Loucy (cell line): Measurements from ENCODE around the gene CIC.

Source experiments
- H2AFZ ChIP-seq: fragments of 200-600 bp; sonication (generic); 2 replicates; pipeline ENCODE4 v1.6.0; 2016; ENCODE audit warnings: antibody characterized with exemption, mild to moderate bottlenecking, low read length, moderate library complexity
- H3F3A ChIP-seq: fragments of 200-600 bp; 2 replicates; pipeline ENCODE4 v1.6.0; 2016; ENCODE audit warnings: antibody characterized with exemption, low read depth, mild to moderate bottlenecking
- H3K27me3 ChIP-seq: fragments of 200-600 bp; sonication (generic); 2 replicates; pipeline ENCODE4 v1.6.1; 2014; ENCODE audit warnings: low read length, mild to moderate bottlenecking; ENCODE audit not compliant: insufficient read depth, poor library complexity, severe bottlenecking
- H3K36me3 ChIP-seq: fragments of 200-600 bp; sonication (generic); 2 replicates; pipeline ENCODE4 v1.6.1; 2016; ENCODE audit warnings: low read length; ENCODE audit not compliant: insufficient read depth
- H3K4me1 ChIP-seq: fragments of 200-600 bp; sonication (generic); 2 replicates; pipeline ENCODE4 v1.5.1; 2014; ENCODE audit warnings: low read length, mild to moderate bottlenecking; ENCODE audit not compliant: insufficient read depth, poor library complexity, severe bottlenecking
- H3K4me2 ChIP-seq: fragments of 200-600 bp; sonication (generic); 2 replicates; pipeline ENCODE4 v1.6.0; 2014; ENCODE audit warnings: antibody characterized with exemption, low read length, low read depth, mild to moderate bottlenecking; ENCODE audit not compliant: poor library complexity, severe bottlenecking
- H3K4me3 ChIP-seq: fragments of 200-600 bp; sonication (generic); 2 replicates; pipeline ENCODE4 v1.5.1; 2014; ENCODE audit warnings: low read length, mild to moderate bottlenecking, mixed read lengths; ENCODE audit not compliant: poor library complexity, severe bottlenecking
- H3K79me2 ChIP-seq: fragments of 200-600 bp; sonication (generic); 2 replicates; pipeline ENCODE4 v1.6.1; 2014; ENCODE audit warnings: low read length; ENCODE audit not compliant: insufficient read depth
- H3K9ac ChIP-seq: fragments of 200-600 bp; sonication (generic); 2 replicates; pipeline ENCODE4 v1.6.0; 2014; ENCODE audit warnings: mild to moderate bottlenecking, low read depth, low read length, moderate library complexity; ENCODE audit not compliant: poor library complexity, severe bottlenecking
- H3K9me2 ChIP-seq: fragments of 200-600 bp; sonication (generic); replicated peaks from 2 replicates; pipeline ENCODE4 v1.6.1; 2016; ENCODE audit warnings: low read depth, low read length, mixed read lengths
- H3K9me3 ChIP-seq: fragments of 200-600 bp; sonication (generic); 2 replicates; pipeline ENCODE4 v1.6.1; 2014; ENCODE audit warnings: mild to moderate bottlenecking, antibody characterized with exemption, low read length, low read depth; ENCODE audit not compliant: insufficient read depth
- H4K20me1 ChIP-seq: fragments of 200-600 bp; sonication (generic); 2 replicates; pipeline ENCODE4 v1.6.0; 2014; ENCODE audit warnings: antibody characterized with exemption, low read length, mild to moderate bottlenecking; ENCODE audit not compliant: insufficient read depth, poor library complexity, severe bottlenecking
- CTCF ChIP-seq: fragments of 200-600 bp; sonication (generic); conservative IDR thresholded peaks from 2 replicates; pipeline ENCODE4 v1.5.1; 2014; ENCODE audit warnings: mild to moderate bottlenecking, antibody characterized with exemption, low read length
- EZH2phosphoT487 ChIP-seq: fragments of 200-600 bp; IDR thresholded peaks from 2 replicates; pipeline ENCODE4 v1.6.1; 2018; ENCODE audit warnings: antibody characterized with exemption, mild to moderate bottlenecking, moderate library complexity, borderline replicate concordance

The CIC gene

GRCh38 chr19:42315024-42315423 is 46.0 kb downstream of the CIC start:
- Histone ChIP-seq H3K79me2 (no peaks in the 10 kb centered on the region), H3K9ac (no peak overlapping the region), H3K4me3 (no peak overlapping the region), H3K9me2 (no peaks in the 10 kb centered on the region), H3F3A (no peaks in the 10 kb centered on the region), H3K9me3 (no peaks in the 10 kb centered on the region), H3K4me2 (no peak overlapping the region), H3K27me3 (no peaks in the 10 kb centered on the region), H2AFZ (no peak overlapping the region), H4K20me1 (no peaks in the 10 kb centered on the region), H3K4me1 (no peaks in the 10 kb centered on the region), H3K36me3 (no peaks in the 10 kb centered on the region)
- TF ChIP-seq EZH2phosphoT487, result no peak
- no peak for TF ChIP-seq CTCF

- H3K36me3 ChIP-seq, result no peaks in the 10 kb centered on the region
- H3K4me3 ChIP-seq, result no peak overlapping the region
- no peaks in the 10 kb centered on the region for H3K9me3 ChIP-seq
- no peak overlapping the region for H3K4me2 ChIP-seq
- no peaks in the 10 kb centered on the region for H4K20me1 ChIP-seq
- H2AFZ ChIP-seq, result no peak overlapping the region
- no peaks in the 10 kb centered on the region for H3K79me2 ChIP-seq
- no peaks in the 10 kb centered on the region for H3K27me3 ChIP-seq
- no peak overlapping the region for H3K9ac ChIP-seq
- TF ChIP-seq CTCF, result no peak
- TF ChIP-seq EZH2phosphoT487, result no peak
- H3K9me2 ChIP-seq, result no peaks in the 10 kb centered on the region
- H3K4me1 ChIP-seq, result no peaks in the 10 kb centered on the region
- no peaks in the 10 kb centered on the region for H3F3A ChIP-seq
Measured at GRCh38 chr19:42316223-42317211, 47.5 kb downstream of the CIC start.

- H3K36me3 ChIP-seq, result no peaks in the 10 kb centered on the region
- no peaks in the 10 kb centered on the region for H4K20me1 ChIP-seq
- TF ChIP-seq EZH2phosphoT487 (no peak), CTCF (no peak)
- H3K9me2 ChIP-seq, result no peaks in the 10 kb centered on the region
- no peaks in the 10 kb centered on the region for H3K9me3 ChIP-seq
- no peak overlapping the region for H2AFZ ChIP-seq
- no peak overlapping the region for H3K9ac ChIP-seq
- H3F3A ChIP-seq, result no peaks in the 10 kb centered on the region
- no peaks in the 10 kb centered on the region for H3K27me3 ChIP-seq
- no peaks in the 10 kb centered on the region for H3K4me1 ChIP-seq
- H3K4me2 ChIP-seq, result no peak overlapping the region
- H3K4me3 ChIP-seq, result no peak overlapping the region
- H3K79me2 ChIP-seq, result no peaks in the 10 kb centered on the region
Measured at GRCh38 chr19:42317535-42317934, 48.5 kb downstream of the CIC start.
